BE2C (cell line): Measurements from ENCODE around the gene PNPLA7.
A peak's percentile ranks its signal among the peaks of the same experiment; 100 is the strongest.
"Not testable (repeated sequence)": the region's sequence is repeated elsewhere in the genome, so short reads cannot be mapped to it uniquely, and the experiment has no call there.

Source experiments
- DNase-seq: peaks from one replicate; pipeline ENCODE4 v3.0.0-alpha.2; 2020
- H3K27me3 ChIP-seq: fragments of 250-450 bp; sonication (Bioruptor Pico); 2 replicates; pipeline ENCODE4 v1.5.1; 2020; ENCODE audit warnings: mild to moderate bottlenecking
- H3K36me3 ChIP-seq: fragments of 250-450 bp; sonication (Bioruptor Pico); 2 replicates; pipeline ENCODE4 v1.5.1; 2020; ENCODE audit warnings: mild to moderate bottlenecking
- H3K4me1 ChIP-seq: fragments of 250-450 bp; sonication (Bioruptor Pico); 2 replicates; pipeline ENCODE4 v1.5.1; 2020
- H3K4me3 ChIP-seq: 2 replicates; pipeline ENCODE4 v1.5.1; 2011; ENCODE audit warnings: low read depth, low read length
- H3K9me3 ChIP-seq: fragments of 250-450 bp; sonication (Bioruptor Pico); 2 replicates; pipeline ENCODE4 v1.5.1; 2020
- TF ChIP-seq, protein P1 (sequence below): IDR thresholded peaks from 2 replicates; pipeline ENCODE4 v1.5.1; 2012; ENCODE audit warnings: mild to moderate bottlenecking, low read depth, low read length

Gene PNPLA7

DNA sequence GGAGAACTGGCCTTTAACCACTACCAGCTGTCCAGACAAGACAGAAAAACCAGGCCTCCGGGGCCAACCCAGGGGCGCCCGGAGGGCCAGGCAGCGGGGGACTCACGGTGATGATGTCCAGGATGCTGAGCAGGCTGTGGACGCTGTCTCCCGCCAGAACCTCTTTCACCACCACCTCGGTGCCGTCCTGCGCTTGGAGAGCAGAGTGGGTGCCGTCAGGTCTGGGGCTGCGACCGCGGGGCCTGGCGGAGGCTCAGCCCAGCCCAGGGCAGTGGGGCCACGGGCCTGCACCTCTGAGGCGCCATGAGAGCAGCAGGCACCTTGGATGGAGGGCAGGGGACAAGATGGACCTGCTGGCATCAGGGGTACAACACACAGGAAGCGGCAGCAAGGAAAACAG is 9.7 kb downstream of the PNPLA7 start:
- H3K4me1 ChIP-seq: no peaks in the 10 kb centered on the region; the same call in 1 of the 2 replicates
- DNase-seq: no peak
- H3K27me3 ChIP-seq: no peaks in the 10 kb centered on the region
- no peaks in the 10 kb centered on the region for H3K9me3 ChIP-seq
- TF ChIP-seq, protein P1, sequence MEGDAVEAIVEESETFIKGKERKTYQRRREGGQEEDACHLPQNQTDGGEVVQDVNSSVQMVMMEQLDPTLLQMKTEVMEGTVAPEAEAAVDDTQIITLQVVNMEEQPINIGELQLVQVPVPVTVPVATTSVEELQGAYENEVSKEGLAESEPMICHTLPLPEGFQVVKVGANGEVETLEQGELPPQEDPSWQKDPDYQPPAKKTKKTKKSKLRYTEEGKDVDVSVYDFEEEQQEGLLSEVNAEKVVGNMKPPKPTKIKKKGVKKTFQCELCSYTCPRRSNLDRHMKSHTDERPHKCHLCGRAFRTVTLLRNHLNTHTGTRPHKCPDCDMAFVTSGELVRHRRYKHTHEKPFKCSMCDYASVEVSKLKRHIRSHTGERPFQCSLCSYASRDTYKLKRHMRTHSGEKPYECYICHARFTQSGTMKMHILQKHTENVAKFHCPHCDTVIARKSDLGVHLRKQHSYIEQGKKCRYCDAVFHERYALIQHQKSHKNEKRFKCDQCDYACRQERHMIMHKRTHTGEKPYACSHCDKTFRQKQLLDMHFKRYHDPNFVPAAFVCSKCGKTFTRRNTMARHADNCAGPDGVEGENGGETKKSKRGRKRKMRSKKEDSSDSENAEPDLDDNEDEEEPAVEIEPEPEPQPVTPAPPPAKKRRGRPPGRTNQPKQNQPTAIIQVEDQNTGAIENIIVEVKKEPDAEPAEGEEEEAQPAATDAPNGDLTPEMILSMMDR: no peak
- H3K4me3 ChIP-seq: no peak overlapping the region
- no peaks in the 10 kb centered on the region for H3K36me3 ChIP-seq

DNA sequence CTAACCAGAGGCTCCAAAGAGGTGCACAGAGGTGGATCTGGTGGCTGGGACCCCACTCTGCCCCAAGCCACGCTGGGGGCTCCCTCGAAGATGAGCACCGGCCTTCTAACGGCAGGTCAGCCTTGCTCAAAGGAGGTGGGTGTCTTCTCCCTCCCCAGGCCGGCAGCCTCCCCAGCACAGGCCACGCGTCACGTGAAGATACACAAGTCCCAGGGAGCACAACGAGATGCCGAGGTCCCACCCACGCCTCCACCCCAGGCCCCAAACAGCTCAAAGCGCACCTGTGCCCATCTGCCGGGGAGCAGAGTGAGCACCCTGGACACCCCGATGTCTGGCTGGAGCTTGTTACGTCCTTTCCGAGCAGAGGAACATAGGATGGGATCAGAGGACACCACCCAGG is 12.1 kb downstream of the PNPLA7 start:
- no peak for DNase-seq
- Histone ChIP-seq H3K36me3 (no peaks in the 10 kb centered on the region), H3K4me1 (peaks cover 3% of the 10 kb centered on the region), H3K27me3 (no peaks in the 10 kb centered on the region), H3K9me3 (no peaks in the 10 kb centered on the region), H3K4me3 (no peak overlapping the region)
- TF ChIP-seq, protein P1: no peak

DNA sequence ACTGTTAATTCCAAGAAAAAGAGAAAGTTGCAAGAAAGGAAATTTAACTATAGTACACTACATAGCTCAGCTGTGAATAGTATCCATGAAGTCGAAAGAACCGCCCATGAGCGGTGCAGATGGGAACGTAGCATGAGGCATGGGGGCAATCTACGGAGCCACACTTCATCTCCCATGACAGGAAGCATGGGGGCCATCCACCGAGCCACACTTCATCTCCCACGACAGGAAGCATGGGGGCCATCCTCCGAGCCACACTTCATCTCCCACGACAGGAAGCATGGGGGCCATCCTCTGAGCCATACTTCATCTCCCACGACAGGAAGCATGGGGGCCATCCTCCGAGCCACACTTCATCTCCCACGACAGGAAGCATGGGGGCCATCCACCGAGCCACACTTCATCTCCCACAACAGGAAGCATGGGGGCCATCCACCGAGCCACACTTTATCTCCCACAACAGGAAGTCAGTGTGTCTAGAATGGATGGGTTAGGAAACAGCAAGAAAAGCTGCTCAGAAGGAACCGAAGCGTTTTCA is 13.5 kb downstream of the PNPLA7 start:
- H3K36me3 ChIP-seq, H3K4me1 ChIP-seq, H3K27me3 ChIP-seq, H3K4me3 ChIP-seq, H3K9me3 ChIP-seq, DNase-seq: not testable (repeated sequence)

DNA sequence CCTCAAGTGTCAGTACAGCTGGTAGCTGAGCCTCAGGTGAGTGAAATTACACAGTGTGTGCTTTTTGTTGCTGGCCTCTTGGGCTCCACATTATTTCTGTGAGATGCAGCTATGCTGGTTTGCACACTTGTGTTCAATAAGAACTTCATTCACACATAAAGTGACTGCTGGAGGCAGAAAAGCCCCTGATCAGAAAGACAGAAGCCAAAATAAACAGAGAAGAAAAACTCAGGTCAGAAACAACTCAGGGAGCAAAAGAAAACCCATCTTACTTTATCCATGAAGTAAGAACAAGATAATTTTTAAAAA is 15.1 kb downstream of the PNPLA7 start:
- Histone ChIP-seq H3K4me3 (no peak overlapping the region), H3K4me1 (peaks cover 3% of the 10 kb centered on the region), H3K36me3 (no peaks in the 10 kb centered on the region), H3K9me3 (no peaks in the 10 kb centered on the region), H3K27me3 (no peaks in the 10 kb centered on the region)
- no peak for DNase-seq
- TF ChIP-seq, protein P1: no peak

DNA sequence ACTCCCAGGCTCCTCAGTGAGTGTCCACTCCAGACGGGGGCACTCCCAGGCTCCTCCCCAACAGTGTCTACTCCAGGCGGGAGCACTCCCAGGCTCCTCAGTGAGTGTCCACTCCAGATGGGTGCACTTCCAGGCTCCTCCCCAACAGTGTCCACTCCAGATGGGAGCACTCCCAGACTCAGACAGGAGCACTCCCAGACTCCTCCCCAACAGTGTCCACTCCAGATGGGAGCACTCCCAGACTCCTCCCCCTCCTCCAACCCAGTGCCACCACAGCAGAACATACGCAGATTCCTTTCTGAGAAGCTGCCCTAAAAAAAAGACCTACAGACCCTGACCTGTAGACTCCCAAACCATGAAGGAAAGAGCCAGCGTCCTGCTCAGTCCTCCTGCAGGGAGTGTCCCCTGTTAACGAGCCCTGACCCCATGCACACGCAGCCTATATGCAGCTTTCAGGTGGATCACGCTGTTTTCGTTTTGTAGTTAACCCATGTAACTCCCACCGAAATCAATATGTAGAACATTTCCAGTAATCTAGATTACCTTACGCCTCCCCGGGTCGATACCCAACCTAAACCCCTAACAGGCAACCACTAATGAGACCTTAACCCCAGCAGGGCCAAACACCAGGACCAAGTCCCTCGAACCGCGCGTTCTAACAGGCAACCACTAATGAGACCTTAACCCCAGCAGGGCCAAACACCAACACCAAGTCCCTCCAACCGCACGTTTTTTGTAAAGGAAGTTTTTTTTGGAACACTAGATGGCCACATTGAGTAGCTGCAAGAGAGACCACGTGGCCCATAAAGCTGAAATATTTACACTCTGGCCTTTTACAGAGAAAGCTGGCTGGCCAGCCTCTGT is 15.7 kb downstream of the PNPLA7 start:
- Histone ChIP-seq H3K4me1 (peaks cover 3% of the 10 kb centered on the region), H3K9me3 (no peaks in the 10 kb centered on the region), H3K36me3 (no peaks in the 10 kb centered on the region), H3K27me3 (no peaks in the 10 kb centered on the region), H3K4me3 (no peak overlapping the region)
- TF ChIP-seq, protein P1: peak; percentile 83
- peak; percentile 43 for DNase-seq

DNA sequence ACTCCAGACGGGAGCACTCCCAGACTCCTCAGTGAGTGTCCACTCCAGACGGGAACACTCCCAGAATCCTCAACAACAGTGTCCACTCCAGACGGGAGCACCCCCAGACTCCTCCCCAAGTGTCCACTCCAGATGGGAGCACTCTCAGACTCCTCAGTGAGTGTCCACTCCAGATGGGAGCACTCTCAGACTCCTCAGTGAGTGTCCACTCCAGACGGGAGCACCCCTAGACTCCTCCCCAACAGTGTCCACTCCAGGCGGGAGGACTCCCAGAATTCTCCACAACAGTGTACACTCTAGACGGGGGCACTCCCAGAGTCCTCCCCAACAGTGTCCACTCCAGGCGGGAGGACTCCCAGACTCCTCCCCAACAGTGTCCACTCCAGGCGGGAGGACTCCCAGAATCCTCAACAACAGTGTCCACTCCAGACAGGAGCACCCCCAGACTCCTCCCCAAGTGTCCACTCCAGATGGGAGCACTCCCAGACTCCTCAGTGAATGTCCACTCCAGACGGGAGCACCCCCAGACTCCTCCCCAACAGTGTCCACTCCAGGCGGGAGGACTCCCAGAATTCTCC is 17.2 kb downstream of the PNPLA7 start:
- not testable (repeated sequence) for H3K9me3 ChIP-seq, H3K36me3 ChIP-seq, DNase-seq, H3K4me3 ChIP-seq, H3K27me3 ChIP-seq, H3K4me1 ChIP-seq

DNA sequence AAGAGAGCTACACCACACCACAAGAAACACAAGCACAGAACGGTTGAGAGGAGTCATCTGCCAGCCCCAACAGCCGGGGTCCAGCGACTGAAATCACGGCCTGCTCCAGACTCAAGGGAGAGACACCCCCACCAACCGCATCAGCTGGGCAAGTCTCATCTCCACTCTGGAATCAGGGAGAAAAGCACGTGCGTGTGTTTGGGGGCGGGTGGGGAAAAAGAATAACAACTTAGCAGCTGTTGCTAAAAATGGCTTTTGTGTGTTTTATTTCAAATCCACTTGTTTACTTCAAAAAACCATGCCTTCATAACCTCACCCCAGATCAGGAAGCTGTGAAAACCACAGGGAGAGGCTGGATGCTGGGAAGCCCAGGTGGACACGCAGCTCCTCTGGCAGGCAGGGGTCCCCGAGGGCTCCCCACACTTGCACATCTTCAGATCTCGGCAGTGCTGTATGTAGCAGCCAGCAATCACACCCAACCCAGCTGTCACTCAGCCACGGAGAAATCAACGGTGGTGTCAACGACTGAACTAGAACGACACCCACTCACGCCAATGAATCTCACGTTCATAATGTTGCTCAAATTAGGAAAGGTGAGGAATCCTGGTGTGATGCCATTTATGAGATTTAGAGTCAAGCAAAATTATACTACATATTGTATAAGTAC is 19.0 kb downstream of the PNPLA7 start:
- Histone ChIP-seq H3K36me3 (no peaks in the 10 kb centered on the region), H3K4me1 (peaks cover 3% of the 10 kb centered on the region), H3K27me3 (no peaks in the 10 kb centered on the region), H3K9me3 (no peaks in the 10 kb centered on the region), H3K4me3 (no peak overlapping the region)
- no peak for DNase-seq
- TF ChIP-seq, protein P1: no peak
